Stimulated activated CD4-positive, alpha-beta T cell treated with anti-CD3 and anti-CD28 coated beads, TNF-alpha, amount 100 ng/mL, for 24 hours (primary cell): ENCODE data around the gene IL3.

Experiments used
- DNase-seq, 3 experiments: peaks; one replicate each; pipeline ENCODE4 v3.0.0-alpha.2; 2020; ENCODE audit warnings: low read depth in 3 of 3

The IL3 gene

DNA sequence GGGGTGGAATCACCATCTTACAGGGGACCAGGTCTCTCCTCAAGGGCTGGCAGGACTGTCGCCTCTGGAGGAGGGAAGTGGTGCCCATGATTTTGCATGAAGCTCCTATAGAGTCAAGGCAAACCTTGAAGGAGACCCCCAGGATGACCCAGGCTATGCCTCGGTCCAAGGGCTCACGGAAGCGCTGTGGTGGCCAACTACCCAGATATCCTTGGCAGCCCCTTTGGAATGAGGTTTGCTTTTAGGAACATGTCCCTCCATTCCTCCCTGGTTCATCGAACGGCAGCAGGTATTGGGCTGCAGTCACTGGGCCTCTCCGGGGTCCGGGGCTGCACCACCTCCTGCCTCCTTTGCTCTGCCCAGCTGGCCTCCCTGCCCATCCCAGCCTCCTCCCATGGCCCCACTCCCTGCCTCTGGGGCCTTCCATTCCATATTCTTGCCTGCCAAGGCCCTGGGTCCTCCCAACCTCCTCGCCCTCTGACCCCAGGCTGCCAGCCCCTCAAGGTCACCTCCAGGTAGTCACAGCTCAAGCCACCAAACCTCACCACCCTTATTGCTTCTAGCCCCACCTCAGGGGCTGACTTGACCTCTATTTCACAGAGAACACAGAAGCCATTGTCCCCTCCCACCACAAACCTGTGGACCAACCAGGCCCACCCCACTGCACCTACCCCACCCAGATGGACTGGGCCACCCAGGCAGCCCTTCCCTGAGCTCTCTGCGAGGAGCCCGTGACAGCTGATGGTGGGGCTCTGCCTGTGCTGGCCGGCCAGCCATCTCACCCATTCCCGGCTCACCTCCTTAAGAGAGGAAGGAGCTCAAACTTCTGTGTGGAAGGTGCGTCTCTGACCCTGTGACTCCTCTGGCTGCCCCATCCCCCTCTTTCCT is 3.6 kb upstream of the IL3 start:
- no peak for DNase-seq

DNA sequence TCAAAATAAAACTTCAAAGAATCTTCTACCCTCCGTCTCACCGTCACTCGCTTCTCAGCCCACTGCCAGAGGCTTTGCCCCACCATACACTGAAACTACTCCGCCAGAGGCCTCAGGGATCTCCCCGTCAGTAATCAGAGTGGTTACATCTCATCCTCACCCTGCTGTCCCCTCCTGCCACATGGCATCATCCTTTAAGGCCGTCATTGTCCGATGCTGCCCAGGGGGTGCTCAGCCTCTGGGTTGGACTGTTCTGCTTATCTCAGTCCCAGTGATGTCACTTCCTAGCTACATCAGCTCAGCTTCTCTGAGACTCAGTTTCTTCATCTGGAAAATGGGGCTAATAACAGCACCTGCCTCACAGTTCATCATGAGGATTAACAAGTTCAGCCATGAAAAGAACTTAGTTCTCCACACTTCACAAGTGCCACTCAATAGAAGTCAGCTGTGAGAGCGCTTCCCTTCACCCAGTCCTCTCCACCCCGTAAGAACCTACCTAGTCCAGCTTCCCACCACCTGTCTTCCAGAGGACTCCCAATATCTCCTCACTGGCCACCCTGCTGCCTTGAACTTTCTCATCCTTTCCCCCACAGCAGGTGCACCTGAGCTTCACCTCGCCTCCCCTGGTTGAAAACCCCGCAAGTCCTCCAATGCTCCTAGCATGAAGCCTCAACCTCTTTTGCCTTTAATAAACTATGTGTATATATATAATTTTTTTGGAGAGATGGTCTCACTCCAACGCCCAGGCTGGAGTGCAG is 2.8 kb upstream of the IL3 start:
- DNase-seq = no peak

DNA sequence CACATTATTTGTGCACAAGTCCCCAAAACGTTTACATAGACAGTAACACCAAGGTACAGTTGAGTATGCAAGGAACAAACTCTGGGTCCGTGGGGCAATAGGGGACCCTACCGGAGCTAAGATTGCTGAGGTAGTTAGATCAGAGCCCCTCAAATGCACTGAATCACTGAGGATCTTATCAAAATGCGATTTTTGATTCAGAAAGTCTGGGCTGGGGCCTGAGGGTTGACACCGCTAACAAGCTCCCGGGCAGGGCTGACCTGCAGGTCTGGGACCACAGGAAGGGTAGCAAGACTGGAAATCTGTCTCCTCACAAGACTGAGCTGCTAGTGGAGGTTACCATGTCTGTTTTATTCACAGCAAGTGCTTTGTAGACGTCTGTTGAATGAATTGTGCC is 1.8 kb upstream of the IL3 start:
- no peak for DNase-seq

DNA sequence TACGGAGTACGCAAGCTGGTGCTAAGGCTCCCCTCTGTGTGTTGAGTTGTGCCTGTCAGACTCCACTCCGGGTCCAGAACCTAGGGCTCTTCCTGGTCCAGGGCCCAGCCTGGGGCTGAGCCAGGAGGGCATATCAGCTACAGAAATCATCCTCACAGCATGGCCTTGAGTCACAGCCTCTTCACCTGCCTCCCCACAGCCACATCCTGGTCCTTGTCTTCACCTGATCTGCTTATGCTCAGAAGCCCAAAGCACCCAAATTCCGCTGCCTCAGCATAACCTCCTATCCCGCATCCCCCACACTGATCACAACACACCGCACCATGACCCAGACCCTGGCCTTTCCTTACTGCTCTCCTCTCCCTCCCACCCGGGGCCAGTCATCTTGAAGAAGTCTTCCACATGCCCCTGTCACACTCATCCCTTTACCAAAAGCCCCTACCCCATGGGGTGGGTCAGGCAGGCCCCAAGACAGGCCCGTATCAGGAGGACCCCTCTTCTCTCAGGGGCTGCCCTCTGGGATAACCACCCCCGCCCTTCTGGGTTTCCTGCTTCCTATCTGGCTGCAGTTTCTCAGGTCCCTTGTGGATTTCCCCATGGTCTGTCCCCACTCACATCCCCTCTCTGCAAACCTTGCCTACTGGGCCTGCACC is 1.3 kb upstream of the IL3 start:
- no peak for DNase-seq

DNA sequence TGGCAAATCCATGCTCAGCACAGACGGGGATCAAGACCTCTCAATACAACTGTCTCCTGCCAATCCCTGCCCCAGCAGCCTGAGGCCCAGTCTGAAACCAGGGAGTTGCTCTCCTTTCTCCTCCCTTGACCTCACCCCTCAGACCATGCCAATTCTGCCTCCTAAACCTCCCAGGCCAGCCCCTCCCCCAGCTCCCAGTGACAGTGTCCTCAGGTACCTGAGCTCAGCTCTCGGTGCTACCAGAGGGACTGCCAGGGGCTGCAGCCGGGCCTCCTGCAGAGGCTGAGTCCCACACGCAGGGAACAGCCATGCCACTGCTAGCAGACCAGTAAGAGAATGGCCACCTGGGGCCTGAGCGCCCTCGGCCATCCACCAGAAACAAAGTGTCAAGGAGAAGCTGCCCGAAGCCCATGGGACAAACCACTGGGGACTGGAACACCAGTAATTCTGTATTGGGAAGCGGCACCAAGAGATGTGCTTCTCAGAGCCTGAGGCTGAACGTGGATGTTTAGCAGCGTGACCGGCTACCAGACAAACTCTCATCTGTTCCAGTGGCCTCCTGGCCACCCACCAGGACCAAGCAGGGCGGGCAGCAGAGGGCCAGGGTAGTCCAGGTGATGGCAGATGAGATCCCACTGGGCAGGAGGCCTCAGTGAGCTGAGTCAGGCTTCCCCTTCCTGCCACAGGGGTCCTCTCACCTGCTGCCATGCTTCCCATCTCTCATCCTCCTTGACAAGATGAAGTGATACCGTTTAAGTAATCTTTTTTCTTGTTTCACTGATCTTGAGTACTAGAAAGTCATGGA is 557 bp upstream of the IL3 start:
- DNase-seq = no peak

DNA sequence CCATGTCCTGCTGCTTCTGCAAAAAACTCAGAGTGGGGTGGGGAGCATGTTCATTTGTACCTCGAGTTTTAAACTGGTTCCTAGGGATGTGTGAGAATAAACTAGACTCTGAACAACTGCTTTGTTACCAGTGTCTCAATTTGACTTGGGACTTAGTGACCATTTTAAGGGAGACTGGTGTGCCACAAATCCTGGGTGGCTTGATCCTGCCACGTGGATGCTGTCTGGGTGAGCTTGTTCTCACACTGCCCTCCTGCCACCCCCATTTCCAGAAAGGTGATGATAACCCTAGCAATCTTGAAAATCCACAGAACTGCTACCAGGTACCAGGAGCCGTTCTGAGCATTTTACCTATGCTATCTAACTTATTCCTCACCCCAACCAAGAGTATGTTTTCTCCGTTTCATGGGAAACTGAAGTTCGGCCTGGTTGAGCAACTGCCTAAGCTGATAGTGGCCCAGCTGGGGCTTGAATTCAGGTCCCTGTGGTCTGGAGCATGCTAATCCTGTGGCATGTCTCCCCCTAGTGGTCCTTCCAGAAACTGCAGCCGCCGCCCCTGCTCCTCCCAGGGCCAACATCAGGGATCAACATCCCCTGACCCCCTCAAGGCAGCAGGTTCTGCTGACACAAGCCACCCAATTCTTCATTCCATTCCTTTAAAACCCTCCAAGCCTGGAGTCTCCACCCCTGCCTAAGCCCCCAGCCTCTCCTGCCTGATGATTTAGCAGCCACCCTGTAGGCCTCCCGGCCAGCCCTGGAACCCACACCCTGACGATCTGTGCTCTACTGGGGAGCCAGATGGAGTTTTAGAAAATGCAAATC is 2.8 kb downstream of the IL3 start:
- peak; percentile 65 to 85 (median 76) for DNase-seq

DNA sequence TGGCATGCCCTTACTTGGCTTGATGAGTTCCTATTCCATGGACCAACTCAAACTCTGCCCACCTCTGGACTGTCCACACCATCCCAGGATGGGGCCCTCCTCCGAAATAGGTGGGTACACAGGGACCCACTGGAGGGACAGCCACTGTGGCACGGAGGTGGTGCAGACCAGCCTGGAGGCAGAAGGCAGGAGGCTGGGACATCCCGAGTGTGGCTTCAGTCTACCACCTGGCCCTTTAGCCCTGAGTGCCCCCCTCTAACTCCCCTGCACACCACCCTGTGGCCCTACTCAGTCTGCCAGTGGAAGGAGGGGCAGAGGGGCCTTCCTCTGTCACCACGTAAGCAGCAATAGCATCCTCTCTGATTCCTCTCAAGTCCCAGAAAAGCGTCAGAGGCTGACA is 3.7 kb downstream of the IL3 start:
- no peak for DNase-seq

DNA sequence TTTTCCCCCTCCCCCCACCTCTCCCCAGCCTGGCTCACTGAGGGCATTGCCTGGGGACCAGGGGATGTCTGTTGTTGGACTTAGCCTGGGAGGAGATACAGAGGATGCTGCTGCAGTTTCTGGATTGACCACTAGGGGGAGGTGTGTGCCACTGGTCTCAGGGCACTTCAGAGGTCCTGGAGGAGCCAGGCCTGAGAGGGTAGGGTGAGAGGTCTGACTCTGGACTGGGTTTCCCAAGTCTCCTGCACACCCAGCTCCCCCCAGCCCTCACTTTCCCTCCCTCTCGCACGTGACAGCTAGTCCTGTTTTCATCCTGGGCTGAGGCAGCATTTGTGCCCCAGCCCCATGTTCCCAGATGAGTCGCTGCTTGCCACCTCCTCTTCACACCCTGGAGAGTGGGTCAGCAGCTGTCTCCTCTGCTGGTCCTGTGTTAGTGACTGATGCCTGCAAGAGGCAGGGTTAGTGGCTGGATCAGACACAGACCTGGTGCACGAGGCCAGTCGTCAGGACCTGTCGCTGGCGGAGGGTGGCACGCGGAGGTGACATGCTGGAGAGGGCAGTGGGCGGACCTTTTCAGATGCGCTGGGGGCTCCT is 4.4 kb downstream of the IL3 start:
- DNase-seq = peak; percentile 59 to 82 (median 78)

DNA sequence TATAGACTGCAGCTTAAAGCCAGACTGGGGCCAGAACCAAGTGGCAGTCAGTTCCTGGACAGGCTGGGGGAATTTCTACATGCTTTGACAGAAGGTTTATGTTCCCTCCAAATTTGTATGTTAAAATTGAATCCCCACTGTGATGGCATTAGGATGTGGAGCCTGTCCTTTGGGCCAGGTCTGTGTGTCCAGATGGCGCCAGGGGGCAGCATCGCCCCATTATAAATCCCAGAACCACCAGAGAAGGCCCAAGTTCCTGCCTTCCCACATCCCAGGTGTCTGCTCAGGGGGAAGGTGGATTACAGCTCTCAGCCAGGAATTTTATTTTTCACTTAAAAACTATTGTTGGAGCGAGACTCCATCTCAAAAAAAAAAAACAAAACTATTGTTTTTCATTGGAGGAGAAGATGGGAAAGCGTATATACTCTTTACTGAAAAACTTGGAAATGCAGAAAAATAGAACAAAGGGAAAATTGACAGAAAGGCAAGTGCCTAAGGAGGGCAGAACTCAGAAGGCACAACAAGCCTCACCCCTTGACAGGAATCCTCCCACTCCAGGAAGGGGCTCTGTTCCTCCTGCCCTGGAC is 5.0 kb downstream of the IL3 start:
- DNase-seq = peak in 1 of 3 experiments; percentile 68

DNA sequence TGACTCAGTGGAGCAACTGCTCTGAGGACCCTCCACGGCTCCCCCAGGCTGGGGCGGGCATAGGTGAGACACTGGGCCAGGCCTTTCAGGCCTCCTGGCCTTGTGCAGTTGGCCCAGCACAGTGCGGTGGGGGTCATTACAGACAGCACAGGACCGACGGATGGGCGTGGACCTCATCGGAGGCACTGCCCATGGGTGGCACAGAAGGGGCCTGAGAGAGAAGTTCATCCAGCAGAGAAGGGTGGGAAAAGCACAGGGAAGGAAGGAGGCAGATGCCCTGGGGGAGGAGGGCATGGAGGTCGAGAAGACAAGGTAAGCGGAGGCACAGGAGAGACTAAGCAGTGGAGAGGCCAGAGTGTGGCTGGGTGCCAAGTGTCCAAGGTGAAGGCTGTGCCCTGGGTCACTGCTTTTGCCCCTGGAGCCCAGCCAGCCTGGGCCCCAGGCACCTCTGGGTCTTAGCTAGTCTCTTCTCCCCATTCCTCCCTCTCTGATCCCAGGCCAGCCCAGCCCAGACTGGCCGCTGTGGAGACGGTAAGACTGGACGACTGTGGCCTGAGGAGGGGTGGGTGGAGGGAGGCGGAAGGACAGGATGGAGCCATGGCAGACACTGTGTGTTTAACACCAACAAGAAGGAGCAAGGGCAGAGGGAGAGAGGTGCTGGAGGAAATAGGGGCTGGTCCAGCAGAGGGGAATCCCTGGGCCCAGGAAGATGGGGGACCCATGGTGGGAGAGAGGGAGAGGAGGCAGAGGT is 5.7 kb downstream of the IL3 start:
- no peak for DNase-seq

DNA sequence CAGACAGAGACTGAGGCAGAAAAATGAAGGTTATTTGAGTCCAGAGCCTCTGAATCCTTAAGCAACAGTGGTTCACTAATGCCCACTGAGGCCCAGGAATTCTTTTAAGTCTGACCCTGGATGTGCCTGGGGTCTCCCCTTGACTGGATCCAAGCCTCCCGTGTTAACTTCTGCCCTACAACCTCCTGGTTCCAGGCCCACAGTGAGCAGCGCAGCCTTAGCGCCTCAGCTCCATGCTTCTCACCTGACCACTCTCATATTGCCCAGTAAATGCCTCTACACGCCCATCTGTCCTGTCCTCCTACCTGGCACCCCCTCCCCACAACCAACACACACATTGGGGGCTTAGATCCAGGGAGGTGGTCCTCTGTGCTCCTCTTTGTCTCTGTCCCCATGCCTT is 6.4 kb downstream of the IL3 start:
- no peak for DNase-seq

DNA sequence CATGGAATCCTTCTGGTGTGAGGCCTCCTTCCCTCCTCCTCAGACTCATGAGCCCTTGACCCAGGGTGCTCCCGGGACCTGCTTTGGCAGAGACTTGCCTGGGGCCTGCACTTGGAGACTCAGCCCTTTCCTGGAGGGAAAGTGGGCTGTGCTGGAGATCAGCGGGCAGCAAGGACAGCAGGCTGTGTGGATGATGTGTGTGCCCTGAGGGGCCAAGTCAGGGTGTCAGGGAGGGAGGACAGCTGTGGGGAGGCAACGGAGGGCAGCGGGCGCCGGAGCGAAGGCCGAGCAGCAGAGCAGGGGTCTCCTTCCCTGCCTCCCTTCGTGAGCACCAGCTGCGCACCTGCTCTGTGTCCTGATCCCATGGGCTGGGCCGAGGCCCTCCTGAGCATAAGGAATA is 7.0 kb downstream of the IL3 start:
- no peak for DNase-seq

DNA sequence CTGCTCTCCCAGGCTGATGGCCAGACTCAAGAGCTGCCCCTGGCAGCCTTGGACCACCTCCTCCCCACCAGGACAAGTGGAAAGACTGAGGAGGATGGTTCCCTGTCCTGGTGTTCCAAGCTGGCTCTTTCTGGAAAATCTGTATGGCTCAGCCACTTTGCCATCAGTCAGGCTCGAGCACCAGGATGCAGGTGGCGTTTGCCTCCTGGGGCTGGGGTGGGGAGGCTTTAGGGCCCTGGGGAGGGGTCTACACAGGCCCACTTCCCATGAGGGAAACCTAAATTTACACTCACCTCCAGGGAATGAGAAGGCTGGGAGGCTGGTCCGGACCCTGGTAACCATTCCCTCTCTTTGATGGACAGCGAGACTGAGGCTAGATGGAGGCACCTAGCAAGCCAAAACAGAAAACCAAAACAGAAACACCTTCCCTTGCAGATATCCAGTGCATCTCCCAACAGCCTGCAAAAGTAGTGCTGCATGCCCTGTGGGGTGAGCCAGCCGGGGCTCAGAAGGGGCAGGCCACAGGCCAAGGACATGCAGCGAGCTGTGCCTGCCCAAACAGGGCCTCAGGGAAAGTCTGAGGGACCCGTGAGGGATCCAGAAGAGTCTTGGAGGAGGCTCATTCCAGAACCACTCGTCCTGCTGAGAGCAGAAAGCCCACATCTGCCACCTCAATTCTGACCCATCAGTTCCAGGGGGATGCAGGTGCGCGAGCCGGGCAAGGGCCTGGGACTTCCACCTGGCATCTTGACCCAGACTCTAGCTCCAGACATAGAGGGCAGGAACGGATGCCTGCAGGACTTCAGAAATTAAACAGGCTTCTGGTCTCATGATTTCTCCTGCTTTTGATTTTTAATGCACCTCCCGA is 7.7 kb downstream of the IL3 start:
- no peak for DNase-seq

DNA sequence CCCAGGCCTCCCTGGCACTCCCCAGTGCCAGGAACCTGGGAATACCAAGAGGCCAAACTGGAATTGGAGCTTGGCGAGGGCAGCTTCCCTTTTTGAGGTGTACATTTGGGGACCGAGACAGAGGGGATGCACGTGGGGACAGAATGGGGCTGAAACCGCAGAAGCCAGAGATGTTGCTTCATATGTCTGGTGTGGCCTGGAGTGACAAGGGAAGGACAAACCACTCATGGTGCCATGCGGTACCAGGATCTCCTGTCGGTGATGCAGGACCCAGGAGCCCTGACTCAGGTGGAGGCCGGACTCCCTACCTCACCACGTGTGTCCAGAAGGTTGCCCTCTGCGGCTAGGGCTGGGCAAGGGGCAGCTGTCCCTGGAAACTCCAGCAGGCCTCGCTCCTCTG is 9.1 kb downstream of the IL3 start:
- no peak for DNase-seq

DNA sequence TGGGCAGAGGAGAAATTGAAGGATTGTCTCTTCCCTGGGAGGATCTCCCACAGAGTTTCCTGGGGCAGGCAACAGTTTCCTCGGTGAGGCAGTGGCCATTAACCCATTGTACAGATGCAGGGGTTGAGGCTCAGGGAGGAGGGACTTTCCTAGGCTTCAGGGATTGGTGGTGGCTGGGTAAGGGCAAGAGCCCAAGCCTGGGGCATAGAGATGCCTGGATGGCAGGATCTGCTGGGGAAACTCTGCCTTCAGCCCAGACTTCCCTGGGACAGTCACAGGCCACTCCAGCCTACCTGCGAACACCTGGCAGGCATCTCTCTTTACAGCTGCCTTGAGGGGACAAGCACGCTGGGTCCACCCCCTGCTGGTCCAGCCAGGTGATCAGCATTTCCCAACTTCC is 9.5 kb downstream of the IL3 start:
- no peak for DNase-seq

DNA sequence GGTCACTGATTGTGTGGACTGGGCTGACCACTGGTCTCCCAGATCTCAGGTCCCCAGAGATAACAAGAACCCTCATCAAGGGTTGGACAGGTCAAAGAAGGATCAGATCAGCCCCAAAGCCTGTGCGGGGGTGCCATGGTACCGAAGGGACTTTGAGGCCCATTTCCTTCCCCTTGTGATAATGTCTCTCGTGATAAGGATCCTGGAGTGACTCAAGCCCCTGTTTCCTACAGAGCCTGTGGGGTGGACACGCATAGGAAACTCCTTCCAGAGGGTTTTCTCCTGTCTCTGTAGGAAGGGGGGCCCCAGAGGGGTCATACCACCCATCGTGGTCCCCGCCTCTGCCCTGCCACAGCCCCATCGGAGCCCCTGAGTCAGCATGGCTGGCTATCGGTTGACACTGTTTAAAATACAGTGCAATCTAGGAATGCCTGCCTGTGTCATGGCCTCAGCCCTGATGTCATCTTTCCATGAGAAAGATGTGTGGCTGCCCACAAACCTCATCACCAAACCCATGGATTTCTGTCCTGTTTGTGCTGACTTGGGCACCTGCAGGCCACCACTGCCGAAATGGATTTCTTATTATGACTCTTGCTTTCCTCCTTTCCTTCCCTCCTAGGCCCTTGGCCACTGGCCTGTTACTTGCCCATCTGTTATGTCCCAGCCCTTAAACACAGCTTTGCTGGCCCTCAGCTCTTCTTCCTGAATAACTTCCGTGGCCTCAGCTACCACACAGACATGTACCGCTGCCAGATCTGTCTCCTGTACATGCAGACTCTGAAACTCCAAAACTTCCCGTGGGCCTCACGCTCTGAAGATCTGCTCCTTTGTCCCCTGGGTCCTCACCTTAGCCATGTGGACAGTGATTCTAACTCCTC is 10.2 kb downstream of the IL3 start:
- DNase-seq = peak in 1 of 3 experiments; percentile 67

DNA sequence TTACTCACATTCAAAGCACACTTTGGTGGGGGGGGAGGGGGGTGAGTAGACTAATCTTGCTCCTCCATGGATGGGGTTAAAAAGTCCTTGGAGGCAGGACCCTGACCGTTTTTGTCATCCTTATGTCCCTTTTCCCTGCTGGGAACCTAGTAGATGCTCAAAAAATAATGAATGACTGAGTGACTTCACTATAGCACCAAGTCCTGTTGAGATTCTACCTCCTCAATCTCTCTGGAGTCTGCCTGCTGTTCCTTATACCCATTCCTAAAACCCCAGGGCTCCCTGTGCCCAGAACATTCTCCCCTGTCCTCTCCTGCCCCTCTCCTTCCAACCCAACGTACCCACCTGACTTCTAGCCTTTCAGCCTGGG is 10.9 kb downstream of the IL3 start:
- DNase-seq = no peak
